Neural cell (in vitro differentiated cells): Measurements from ENCODE around the gene OTOG.

Experiments used
- CTCF ChIP-seq: fragments of 450-650 bp; IDR thresholded peaks from 2 replicates; pipeline ENCODE4 v1.5.1; 2014; ENCODE audit warnings: antibody characterized with exemption, mild to moderate bottlenecking, moderate library complexity; ENCODE audit not compliant: poor library complexity, severe bottlenecking
- EZH2 ChIP-seq: fragments of 200-600, 300-800 bp; shearing (Covaris generic), sonication (generic); IDR thresholded peaks from 2 replicates; pipeline ENCODE4 v1.6.1; 2014; ENCODE audit warnings: antibody characterized with exemption, low read length, borderline replicate concordance, mild to moderate bottlenecking; ENCODE audit not compliant: insufficient read depth, poor library complexity, severe bottlenecking
- POLR2AphosphoS5 ChIP-seq: IDR thresholded peaks from 2 replicates; pipeline ENCODE4 v1.6.1; 2012
- RAD21 ChIP-seq: fragments of 450-650 bp; conservative IDR thresholded peaks from 2 replicates; pipeline ENCODE4 v1.6.1; 2014; ENCODE audit warnings: antibody characterized with exemption, mild to moderate bottlenecking, moderate library complexity
- SMC3 ChIP-seq: fragments of 450-650 bp; conservative IDR thresholded peaks from 2 replicates; pipeline ENCODE4 v1.6.1; 2014; ENCODE audit warnings: antibody characterized with exemption, mild to moderate bottlenecking, moderate library complexity; ENCODE audit not compliant: poor library complexity

- no peak for TF ChIP-seq CTCF
- no peak for TF ChIP-seq RAD21
- no peak for TF ChIP-seq POLR2AphosphoS5
- no peak for TF ChIP-seq SMC3
- no peak for TF ChIP-seq EZH2
These were observed 3.6 kb downstream of the OTOG start for GRCh38 chr11:17550450-17551346.
